Femur (tissue), 1 donor: Measurements from ENCODE around the gene AZGP1.
"Not testable (repeated sequence)": the region's sequence is repeated elsewhere in the genome, so short reads cannot be mapped to it uniquely, and the experiment has no call there.

Experiments
- DNase-seq: peaks from one replicate; pipeline ENCODE4 v3.0.0-alpha.2; 2017

Gene AZGP1

DNA sequence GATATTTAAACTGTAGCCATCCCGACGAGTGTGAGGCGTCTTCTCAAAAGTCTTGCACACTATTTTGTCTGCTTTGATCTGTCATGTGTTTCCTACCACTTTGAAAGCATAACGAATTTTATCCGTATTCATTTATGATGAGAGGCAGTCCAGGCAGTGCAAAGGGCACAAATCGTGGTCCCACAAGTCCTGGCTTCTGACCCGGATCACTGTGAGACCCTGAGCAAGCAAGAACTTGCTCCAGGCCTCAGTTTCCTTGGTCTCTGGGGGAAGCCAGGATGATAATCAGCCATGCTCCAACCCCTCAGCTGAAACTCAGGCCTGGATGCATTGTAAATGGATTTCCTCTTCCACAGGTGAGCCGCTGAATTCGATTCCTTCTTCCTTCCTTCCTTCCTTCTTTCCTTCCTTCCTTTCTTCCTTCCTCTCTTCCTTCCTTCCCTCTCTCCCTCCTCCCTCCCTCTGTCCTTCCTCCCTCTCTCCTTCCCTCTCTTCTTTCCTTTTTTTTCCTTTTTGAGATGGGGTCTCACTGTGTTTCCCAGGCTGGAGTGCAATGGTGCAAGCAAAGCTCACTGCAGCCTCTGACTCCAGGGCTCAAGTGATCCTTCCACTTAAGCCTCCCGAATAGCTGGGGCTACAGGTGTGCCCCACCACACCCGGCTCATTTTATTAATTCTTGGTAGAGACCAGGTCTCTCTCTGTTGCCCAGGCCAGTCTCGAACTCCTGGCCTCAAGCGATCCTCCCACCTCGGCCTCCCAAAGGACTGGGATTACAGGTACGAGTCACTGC, 21.1 kb upstream of the AZGP1 start:
- DNase-seq: no peak

DNA sequence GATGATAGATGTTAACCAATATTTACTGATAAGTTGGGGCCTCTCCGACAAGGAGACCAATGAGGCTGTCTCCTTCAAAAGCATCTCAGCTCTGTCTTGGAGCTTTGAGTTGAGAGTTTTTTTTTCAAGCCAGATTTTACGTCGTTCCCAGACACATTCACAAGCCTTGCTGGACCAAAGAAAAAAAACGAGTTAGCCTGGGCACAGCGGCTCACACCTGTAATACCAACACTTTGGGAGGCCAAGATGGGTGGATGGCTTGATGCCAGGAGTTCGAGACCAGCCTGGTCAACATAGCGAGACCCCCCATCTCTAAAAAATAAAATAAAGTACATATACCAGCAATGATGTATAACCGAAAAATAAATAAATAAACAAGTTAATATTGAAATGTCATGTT, 19.0 kb upstream of the AZGP1 start:
- no peak for DNase-seq

DNA sequence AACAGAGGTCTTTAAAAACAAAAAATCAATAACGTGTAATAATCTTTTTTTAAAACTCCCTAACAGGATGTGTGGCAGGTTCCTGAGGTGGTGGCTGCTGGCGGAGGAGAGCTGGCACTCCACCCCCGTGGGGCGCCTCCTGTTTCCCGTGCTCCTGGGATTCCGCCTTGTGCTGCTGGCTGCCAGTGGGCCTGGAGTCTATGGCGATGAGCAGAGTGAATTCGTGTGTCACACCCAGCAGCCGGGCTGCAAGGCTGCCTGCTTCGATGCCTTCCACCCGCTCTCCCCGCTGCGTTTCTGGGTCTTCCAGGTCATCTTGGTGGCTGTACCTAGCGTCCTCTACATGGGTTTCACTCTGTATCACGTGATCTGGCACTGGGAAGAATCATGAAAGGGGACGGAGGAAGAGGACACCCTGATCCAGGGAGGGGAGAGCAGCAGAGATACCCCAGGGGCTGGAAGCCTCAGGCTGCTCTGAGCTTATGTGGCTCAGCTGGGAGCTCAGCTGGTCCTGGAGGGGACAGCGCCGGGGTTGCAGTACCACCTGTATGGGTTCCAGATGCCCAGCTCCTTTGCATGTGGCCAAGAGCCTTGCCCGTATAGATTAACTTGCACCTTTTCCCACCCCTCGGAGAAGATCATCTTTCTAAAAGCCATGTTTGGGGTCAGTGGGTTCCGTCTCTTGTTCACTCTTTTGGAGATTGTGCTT, 16.7 kb upstream of the AZGP1 start:
- no peak for DNase-seq

DNA sequence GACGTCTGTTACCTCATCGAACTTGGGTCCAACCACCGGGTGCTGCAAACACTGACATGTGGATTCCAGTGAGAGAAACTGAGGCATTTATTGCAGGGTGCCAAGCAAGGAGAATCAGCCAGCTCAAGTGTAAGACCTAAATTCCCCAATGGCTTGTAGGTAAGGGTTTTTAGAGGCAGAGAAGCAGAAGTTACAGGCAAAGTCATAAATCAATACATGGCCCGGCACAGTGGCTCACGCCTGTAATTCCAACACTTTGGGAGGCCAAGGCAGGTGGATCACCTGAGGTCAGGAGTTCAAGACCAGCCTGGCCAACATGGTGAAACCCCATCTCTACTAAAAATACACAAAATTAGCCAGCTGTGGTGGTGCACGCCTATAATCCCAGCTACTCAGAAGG, 15.7 kb upstream of the AZGP1 start:
- not testable (repeated sequence) for DNase-seq

DNA sequence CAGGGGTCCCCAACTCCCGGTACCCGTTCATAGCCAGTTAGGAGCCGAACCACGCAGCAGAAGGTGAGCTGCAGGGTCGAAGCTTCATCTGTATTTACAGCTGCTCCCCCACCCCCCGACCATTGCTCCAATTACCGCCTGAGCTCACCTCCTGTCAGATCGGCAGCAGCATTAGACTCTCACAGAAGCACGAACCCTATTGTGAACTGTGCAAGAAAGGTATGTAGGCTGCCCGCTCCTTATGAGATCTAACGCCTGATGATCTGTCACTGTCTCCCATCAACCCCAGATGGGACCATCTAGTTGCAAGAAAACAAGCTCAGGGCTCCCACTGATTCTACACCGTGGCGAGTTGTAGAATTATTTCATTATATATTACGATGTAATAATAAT, 14.6 kb upstream of the AZGP1 start:
- no peak for DNase-seq

DNA sequence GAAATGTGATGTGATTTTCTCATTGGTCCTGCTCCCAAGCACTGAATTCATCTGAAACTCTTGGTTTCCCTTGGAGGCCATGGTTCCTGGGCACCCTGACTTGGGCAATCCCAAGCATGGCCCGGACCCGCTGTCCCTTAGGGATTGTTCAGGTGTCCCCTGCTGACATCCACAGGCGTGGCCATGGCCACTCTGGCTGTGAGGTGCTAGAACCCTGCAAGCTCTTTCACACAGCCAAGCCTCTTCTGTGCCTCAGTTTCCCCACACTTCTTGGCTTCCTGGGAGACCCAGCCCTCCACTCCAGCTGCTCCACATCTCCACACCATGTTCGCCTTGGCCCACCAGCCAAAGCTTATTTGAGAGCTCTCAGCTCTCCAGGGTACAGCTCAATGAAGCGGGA, 12.0 kb upstream of the AZGP1 start:
- no peak for DNase-seq

DNA sequence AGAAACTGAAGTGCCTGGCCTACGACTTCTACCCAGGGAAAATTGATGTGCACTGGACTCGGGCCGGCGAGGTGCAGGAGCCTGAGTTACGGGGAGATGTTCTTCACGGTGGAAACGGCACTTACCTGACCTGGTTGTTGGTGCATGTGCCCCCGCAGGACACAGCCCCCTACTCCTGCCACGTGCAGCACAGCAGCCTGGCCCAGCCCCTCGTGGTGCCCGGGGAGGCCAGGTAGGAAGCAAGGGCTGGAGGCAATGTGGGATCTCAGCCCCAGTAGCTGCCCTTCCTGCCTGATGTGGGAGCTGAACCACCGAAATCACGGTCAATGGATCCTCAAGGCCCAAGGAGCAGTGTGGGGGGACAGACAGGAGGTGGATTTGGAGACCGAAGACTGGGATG, 11.5 kb upstream of the AZGP1 start:
- not testable (repeated sequence) for DNase-seq

DNA sequence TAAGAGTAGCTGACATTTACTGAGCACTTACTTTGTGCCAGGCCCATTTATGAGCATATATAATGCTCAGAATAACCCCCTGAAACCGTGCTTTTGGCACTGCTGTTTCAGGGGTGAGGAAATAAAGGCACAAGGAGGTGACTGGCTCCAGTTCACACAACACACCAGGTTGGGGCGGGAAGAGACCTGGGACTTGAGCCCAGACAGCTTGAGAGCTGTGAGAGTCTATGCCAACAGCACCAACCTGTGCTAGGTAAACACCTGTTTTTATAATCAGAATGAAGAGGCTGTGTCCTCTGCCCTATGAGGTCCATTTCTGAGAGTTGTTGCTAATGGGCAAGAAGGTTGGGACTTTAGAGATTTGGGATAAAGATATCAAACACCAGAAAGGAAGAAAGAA, 8.8 kb upstream of the AZGP1 start:
- DNase-seq: no peak

DNA sequence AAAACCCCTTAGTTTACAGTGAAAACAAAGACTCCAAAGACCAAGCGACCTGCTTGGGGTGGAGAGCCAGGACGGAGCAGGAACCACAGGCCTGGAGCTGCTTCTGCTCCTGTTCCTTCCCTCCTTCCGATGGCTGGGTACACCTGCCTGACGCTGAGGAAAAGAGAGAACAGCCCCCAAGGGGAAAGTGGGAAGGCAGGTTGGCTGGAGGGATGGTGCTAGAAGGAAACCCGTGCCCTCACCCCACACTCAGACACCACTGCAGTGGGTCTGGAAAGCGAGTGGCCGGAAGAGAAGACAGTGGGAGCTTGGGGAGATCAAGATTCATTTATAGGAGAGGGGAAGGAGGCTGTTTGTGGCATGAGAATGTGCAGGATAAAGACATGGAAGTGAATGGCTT, 5.2 kb upstream of the AZGP1 start:
- DNase-seq: not testable (repeated sequence)

DNA sequence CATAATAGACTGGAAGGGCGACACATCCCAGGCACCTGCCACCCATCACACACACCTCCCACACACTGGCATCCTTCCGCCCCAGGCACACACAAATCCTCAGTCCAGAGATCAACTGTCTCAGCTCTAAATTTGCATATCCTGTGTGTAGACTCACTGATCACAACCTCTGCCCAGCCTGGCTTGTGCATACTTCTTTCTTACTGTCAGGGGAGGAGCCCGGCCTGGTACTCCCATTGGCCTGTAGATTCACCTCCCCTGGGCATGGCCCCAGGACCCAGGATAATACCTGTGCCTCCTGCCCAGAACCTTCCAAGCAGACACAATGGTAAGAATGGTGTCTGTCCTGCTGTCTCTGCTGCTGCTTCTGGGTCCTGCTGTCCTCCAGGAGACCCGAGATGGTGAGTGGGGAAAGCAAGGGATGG, 4.6 kb upstream of the AZGP1 start:
- not testable (repeated sequence) for DNase-seq

DNA sequence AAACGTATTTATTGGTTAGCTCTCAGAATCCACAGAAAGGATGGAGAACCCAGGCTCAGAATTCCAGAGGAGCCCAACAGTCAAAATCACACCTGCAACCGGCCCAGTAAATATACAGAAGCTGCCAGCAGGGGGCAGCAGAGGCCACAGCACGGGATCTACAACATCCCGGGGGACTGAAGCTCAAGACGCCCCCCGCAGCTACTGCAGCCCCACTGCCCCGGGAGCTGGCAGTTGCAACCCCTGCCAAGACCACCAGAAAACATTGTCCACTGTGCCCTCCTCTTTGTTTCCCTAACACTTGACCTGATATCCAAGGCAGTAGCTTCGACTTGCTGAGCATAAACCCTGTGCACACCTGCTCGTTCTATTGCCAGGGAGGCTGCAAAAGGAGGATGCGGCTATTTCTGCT, 4.0 kb upstream of the AZGP1 start:
- DNase-seq: not testable (repeated sequence)

DNA sequence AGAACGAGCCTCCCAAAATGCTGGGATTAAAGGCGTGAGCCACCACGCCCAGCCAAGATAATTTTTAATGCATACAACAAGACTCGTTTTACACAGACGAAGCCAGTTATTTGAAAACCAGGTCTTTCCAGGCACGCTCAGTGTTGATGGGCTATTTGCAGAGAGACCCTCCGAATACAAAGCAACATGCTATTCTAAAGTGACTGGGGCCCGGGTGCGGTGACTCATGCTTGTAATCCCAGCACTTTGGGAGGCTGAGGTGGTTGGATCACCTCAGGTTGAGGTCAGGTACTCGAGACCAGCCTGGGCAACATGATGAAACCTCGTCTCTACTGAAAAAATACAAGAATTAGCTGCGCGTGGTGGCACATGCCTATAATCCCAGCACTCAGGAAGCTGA, 795 bp upstream of the AZGP1 start:
- no peak for DNase-seq

DNA sequence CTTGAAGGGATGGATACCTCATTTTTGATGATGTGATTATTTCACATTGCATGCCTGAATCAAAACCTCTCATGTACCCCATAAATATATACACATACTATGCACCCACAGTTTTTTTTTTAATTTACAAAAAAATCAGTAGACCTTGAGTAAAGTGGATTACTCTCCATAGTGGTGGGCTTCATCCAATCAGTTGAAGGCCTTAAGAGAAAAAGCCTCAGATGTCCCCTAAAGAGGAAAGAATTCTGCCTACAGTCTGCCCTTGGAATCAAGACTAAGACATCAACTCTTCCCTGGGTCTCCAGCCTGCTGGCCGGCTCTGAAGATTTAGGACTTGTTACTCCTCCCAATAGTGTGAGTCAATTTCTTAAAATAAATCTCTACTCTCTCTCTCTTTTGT, 1.1 kb downstream of the AZGP1 start:
- no peak for DNase-seq

DNA sequence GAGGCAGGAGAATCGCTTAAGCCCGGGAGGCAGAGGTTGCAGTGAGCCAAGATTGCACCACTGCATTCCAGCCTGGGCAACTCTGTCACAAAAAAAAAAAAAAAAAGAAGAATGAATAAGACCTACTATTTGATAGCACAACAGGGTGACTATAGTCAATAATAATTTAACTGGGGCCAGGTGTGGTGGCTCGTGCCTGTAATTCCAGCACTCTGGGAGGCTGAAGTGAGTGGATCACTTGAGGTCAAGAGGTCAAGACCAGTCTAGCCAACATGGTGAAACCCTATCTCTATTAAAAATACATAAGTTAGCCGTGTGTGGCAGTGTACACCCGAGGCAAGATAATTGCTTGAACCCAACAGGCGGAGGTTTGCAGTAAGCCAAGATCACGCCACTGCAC, 2.0 kb downstream of the AZGP1 start:
- not testable (repeated sequence) for DNase-seq

DNA sequence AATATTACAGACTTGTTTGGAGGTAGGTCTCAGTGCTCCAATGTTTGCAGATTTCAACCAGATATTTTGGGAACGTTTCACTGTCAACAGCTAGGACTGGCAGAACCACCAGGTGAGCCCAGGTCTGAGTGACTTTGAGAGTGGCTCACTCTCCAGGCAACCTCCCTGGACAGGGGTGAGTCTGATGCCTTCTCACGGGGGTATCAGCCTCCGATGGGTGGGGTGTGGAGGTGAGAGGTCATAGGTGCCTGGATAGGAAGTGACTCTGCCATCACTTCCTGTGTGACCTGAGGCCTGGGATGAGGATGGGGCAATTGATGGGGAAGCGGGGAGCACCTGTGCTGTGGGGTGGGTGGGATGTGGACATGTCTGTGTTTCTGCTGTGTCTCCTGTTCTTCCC, 4.6 kb downstream of the AZGP1 start:
- no peak for DNase-seq

DNA sequence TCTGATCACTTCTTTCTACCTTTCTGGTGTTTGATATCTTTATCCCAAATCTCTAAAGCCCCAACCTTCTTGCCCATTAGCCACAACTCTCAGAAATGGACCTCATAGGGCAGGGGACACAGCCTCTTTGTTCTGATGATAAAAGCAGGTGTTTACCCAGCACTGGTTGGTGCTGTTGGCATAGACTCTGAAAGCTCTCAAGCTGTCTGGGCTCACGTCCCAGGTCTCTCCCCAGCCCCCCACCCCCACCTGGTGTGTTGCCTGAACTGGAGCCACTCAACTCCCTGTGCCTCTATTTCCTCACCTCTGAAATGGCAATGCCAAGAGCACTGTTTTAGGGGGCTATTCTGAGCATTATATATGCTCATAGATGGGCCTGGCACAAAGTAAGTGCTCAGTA, 6.0 kb downstream of the AZGP1 start:
- not testable (repeated sequence) for DNase-seq

DNA sequence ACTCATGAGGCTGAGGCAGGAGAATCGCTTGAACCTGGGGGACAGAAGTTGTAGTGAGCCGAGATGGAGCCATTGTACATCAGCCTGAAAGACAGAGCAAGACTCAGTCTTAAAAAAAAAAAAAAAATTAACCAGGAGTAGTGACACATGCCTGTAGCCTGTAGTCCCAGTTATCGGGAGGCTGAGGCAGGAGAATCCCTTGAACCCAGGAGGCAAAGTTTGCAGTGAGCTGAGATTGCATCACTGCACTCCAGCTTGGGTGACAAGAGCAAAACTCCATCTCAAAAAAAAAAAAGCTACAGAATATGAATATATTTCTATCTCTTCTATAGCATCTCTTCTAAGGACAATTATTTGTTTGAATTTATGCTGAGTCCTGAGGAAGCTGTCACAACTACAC, 6.5 kb downstream of the AZGP1 start:
- DNase-seq: no peak

DNA sequence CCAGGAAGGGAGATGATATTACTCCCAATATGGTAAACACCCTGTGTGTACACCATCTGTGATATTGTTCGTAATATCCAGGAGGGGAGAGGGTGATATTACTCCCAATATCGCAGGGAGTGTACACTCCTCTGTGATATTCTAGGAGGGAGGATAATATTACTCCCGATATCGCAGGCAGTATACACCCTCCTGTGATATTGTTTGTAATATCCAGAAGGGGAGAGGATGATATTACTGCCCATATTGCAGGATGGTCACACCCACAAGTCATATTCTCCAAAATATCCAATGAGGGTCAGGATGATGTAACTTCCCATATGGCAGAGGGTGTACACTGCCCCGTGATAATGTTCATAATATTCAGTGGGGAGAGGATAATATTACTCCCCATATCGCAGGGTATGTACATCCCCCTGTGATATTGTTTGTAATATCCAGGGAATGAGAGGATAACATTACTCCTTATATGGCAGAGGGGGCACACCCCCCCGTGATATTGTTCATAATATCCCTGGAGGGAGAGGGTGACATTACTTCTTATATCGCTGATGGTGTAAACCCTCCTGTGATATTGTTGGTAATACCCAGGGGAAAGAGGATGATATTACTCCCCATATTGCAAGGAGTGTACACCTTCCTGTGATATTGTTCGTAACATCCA, 17.1 kb downstream of the AZGP1 start:
- DNase-seq: no peak

DNA sequence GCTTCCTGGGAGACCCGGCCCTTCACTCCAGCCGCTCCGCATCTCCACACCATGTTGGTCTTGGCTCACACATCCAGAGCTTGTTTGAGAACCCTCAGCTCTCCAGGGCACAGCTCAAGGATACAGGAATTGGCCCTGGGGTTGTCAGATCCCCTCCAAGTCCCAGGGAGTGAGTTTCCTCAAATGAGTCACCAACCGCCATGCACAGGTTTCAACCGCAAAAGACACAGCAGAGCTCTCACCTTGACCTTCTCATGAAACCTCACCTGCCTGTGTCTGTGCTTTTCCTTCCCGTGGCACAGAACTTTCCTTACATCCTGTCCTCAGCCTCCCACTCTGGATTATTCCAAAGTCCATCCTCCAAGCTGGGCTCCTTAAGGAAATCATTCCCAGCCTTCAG, 20.6 kb downstream of the AZGP1 start:
- no peak for DNase-seq

DNA sequence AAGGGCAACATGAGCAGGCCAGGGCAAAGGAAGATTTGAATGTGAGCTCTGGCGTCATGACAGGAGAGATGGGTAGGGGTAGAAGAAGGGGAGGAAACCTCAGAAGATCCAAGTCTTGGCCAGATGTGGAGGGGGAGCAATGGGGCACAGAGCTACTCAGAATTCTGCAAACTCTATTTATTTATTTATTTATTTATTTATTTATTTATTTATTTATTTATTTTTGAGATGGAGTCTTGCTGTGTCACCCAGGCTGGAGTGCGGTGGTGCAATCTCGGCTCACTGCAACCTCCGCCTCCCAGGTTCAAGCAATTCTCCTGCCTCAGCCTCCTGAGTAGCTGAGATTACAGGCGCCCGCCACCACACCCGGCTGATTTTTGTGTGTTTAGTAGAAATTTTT, 21.2 kb downstream of the AZGP1 start:
- not testable (repeated sequence) for DNase-seq

DNA sequence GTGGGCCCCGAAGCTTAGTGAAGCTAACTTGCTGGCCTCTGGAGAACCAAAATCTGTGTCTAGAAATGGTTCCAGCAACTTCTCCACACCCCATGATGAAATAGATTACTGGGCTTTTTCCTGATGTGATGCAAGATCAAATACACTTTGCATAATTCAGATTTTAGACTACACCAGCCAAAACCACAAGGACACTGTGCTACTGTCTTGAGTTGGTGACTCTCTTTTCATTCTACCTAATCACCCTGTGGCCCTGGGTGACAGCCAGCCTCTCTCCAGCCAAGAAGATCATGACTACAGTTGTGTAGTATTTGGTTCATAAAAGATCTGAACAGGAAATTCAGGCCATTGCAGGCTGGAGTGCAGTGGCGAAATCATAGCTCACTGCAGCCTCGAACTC, 22.2 kb downstream of the AZGP1 start:
- no peak for DNase-seq

DNA sequence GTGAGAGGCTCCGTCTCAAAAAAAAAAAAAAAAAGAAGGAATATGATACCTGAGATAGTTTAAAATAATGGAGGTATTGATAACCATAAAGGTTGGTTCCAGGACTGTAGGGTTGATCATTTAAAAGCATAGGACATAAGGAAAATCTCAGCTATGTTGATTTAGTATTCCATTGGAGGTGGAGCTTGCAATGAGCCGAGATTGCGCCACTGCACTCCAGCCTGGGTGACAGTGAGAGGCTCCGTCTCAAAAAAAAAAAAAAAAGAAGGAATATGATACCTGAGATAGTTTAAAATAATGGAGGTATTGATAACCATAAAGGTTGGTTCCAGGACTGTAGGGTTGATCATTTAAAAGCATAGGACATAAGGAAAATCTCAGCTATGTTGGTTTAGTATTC, 23.2 kb downstream of the AZGP1 start:
- not testable (repeated sequence) for DNase-seq

DNA sequence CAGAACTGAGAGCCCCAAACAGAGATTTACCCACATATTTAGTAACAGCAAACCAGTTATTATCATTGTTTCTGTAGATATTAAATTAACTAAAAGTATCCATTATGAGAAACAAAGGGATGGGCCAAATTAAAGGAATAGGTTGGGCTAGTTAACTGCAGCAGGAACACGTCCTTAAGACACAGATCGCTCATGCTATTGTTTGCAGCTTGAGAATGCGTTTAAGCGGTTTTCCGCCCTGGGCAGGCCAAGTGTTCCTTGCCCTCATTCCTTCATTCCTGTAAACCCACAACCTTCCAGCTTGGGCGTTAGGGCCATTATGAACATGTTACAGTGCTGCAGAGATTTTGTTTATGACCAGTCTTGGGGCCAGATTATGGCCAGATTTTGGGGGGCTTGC, 25.0 kb downstream of the AZGP1 start:
- DNase-seq: not testable (repeated sequence)

DNA sequence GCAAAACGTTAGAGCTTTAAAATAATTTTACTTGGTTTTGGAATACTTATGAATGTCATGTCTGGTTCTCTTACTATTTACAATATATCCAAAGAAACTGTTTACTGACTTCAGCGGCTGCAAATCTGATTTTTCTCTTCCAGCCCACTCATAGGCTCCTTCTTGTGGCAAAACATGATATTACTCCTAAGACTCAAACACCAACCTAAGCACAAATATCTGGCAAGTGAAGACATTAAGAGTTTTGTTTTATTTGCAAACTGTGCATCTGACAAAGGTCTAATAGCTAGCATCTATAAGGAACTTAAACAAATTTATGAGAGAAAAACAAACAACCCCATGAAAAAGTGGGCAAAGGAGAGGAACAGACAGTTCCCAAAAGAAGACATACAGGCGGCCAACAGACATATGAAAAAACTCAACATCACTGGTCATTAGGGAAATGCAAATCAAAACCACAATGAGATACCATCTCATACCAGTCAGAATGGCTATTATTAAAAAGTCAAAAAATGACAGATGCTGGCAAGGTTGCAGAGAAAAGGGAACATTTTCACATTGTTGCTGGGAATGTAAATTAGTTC, 26.1 kb downstream of the AZGP1 start:
- DNase-seq: no peak
